IPS-20b (cell line): ENCODE results near the gene LTBR.
"Not testable (repeated sequence)": the region's sequence is repeated elsewhere in the genome, so short reads cannot be mapped to it uniquely, and the experiment has no call there.

Experiments
- H3K27ac ChIP-seq: one replicate; pipeline ENCODE4 v1.5.1; 2013; ENCODE audit warnings: low read length
- H3K27me3 ChIP-seq: 2 replicates; pipeline ENCODE4 v1.6.1; 2013; ENCODE audit warnings: mild to moderate bottlenecking, low read length, inconsistent platforms; ENCODE audit not compliant: insufficient read depth
- H3K36me3 ChIP-seq: 2 replicates; pipeline ENCODE4 v1.6.1; 2013; ENCODE audit warnings: low read depth, mild to moderate bottlenecking, inconsistent platforms, low read length, moderate library complexity; ENCODE audit not compliant: insufficient read depth
- H3K4me1 ChIP-seq: 2 replicates; pipeline ENCODE4 v1.6.1; 2013; ENCODE audit warnings: mild to moderate bottlenecking, control low read depth, inconsistent platforms, low read length, moderate library complexity; ENCODE audit not compliant: insufficient read depth
- H3K4me3 ChIP-seq: 2 replicates; pipeline ENCODE4 v1.5.1; 2013; ENCODE audit warnings: mild to moderate bottlenecking, low read length, inconsistent platforms
- H3K9ac ChIP-seq: 2 replicates; pipeline ENCODE4 v1.6.1; 2013; ENCODE audit warnings: low read depth, mild to moderate bottlenecking, inconsistent platforms, low read length, moderate library complexity
- H3K9me3 ChIP-seq: 2 replicates; pipeline ENCODE4 v1.6.1; 2013; ENCODE audit warnings: mild to moderate bottlenecking, low read depth, low read length, inconsistent platforms; ENCODE audit not compliant: insufficient read depth

Gene LTBR

GRCh38 chr12:6426882-6427671, 43.1 kb downstream of the LTBR start:
- no peaks in the 10 kb centered on the region for H3K36me3 ChIP-seq
- H3K9ac ChIP-seq = no peak overlapping the region
- H3K4me3 ChIP-seq = no peak overlapping the region
- no peak overlapping the region for H3K27ac ChIP-seq
- no peaks in the 10 kb centered on the region for H3K27me3 ChIP-seq
- no peaks in the 10 kb centered on the region for H3K9me3 ChIP-seq
- H3K4me1 ChIP-seq = no peaks in the 10 kb centered on the region

- H3K36me3 ChIP-seq, H3K4me3 ChIP-seq, H3K27me3 ChIP-seq, H3K9ac ChIP-seq, H3K9me3 ChIP-seq, H3K27ac ChIP-seq, H3K4me1 ChIP-seq: not testable (repeated sequence)
Measured at GRCh38 chr12:6427796-6428195, 43.8 kb downstream of the LTBR start.

- Histone ChIP-seq H3K9me3 (no peaks in the 10 kb centered on the region), H3K27ac (no peak overlapping the region), H3K4me1 (no peaks in the 10 kb centered on the region; the same call in 1 of the 2 replicates), H3K9ac (no peak overlapping the region), H3K36me3 (no peaks in the 10 kb centered on the region), H3K27me3 (no peaks in the 10 kb centered on the region), H3K4me3 (no peak overlapping the region)
Measured at GRCh38 chr12:6428326-6428725, 44.4 kb downstream of the LTBR start.

GRCh38 chr12:6430124-6430989, 46.4 kb downstream of the LTBR start:
- H3K27me3 ChIP-seq = no peaks in the 10 kb centered on the region
- H3K27ac ChIP-seq = no peak overlapping the region
- H3K36me3 ChIP-seq = no peaks in the 10 kb centered on the region
- H3K9ac ChIP-seq = no peak overlapping the region
- no peaks in the 10 kb centered on the region for H3K9me3 ChIP-seq
- H3K4me3 ChIP-seq = no peak overlapping the region
- peaks cover 2% of the 10 kb centered on the region; the same call in 1 of the 2 replicates for H3K4me1 ChIP-seq

GRCh38 chr12:6432991-6433390, 49.0 kb downstream of the LTBR start:
- Histone ChIP-seq H3K36me3 (no peaks in the 10 kb centered on the region), H3K9me3 (no peaks in the 10 kb centered on the region), H3K4me3 (no peak overlapping the region; the same call in 1 of the 2 replicates), H3K27ac (no peak overlapping the region), H3K27me3 (no peaks in the 10 kb centered on the region), H3K9ac (no peak overlapping the region), H3K4me1 (peaks cover 2% of the 10 kb centered on the region; the same call in 1 of the 2 replicates)

- no peak overlapping the region for H3K4me3 ChIP-seq
- no peaks in the 10 kb centered on the region for H3K27me3 ChIP-seq
- no peaks in the 10 kb centered on the region for H3K36me3 ChIP-seq
- H3K27ac ChIP-seq = no peak overlapping the region
- peaks cover 2% of the 10 kb centered on the region; the same call in 1 of the 2 replicates for H3K4me1 ChIP-seq
- no peak overlapping the region for H3K9ac ChIP-seq
- no peaks in the 10 kb centered on the region for H3K9me3 ChIP-seq
Measured at GRCh38 chr12:6434205-6435140, 50.5 kb downstream of the LTBR start.

GRCh38 chr12:6435961-6436715, 52.2 kb downstream of the LTBR start:
- no peaks in the 10 kb centered on the region for H3K9me3 ChIP-seq
- peaks cover 2% of the 10 kb centered on the region; the same call in 1 of the 2 replicates for H3K4me1 ChIP-seq
- H3K4me3 ChIP-seq = no peak overlapping the region
- no peaks in the 10 kb centered on the region for H3K27me3 ChIP-seq
- H3K36me3 ChIP-seq = no peaks in the 10 kb centered on the region
- no peak overlapping the region for H3K27ac ChIP-seq
- no peak overlapping the region for H3K9ac ChIP-seq

GRCh38 chr12:6437586-6437985, 53.6 kb downstream of the LTBR start:
- H3K4me1 ChIP-seq = peaks cover 2% of the 10 kb centered on the region; the same call in 1 of the 2 replicates
- no peaks in the 10 kb centered on the region for H3K27me3 ChIP-seq
- no peak overlapping the region for H3K4me3 ChIP-seq
- H3K36me3 ChIP-seq = no peaks in the 10 kb centered on the region
- no peak overlapping the region for H3K9ac ChIP-seq
- no peaks in the 10 kb centered on the region for H3K9me3 ChIP-seq
- H3K27ac ChIP-seq = no peak overlapping the region

GRCh38 chr12:6438345-6438744, 54.4 kb downstream of the LTBR start:
- no peak overlapping the region for H3K4me3 ChIP-seq
- H3K36me3 ChIP-seq = no peaks in the 10 kb centered on the region
- no peak overlapping the region for H3K27ac ChIP-seq
- no peak overlapping the region for H3K9ac ChIP-seq
- peaks cover 2% of the 10 kb centered on the region; the same call in 1 of the 2 replicates for H3K4me1 ChIP-seq
- no peaks in the 10 kb centered on the region for H3K27me3 ChIP-seq
- H3K9me3 ChIP-seq = no peaks in the 10 kb centered on the region

- no peaks in the 10 kb centered on the region for H3K4me1 ChIP-seq
- no peak overlapping the region for H3K4me3 ChIP-seq
- no peaks in the 10 kb centered on the region for H3K9me3 ChIP-seq
- no peaks in the 10 kb centered on the region for H3K27me3 ChIP-seq
- H3K36me3 ChIP-seq = no peaks in the 10 kb centered on the region
- no peak overlapping the region for H3K9ac ChIP-seq
- H3K27ac ChIP-seq = no peak overlapping the region
Measured at GRCh38 chr12:6440391-6440790, 56.4 kb downstream of the LTBR start.
